IMR-90 (cell line): Measurements from ENCODE around the gene BTF3. TPM values are rescaled to one million over a fixed set of nuclear protein-coding genes. Genes with fewer than 3 reads are reported as not detected.
A peak's percentile ranks its signal among the peaks of the same experiment; 100 is the strongest.
"Not testable (repeated sequence)": the region's sequence is repeated elsewhere in the genome, so short reads cannot be mapped to it uniquely, and the experiment has no call there.

ENCODE experiments used
- ATAC-seq: fragments of 200-7000 bp; cut with Tn5 transposase; 2 replicates; pipeline ENCODE4 v1.9.1; 2020; ENCODE audit warnings: low read depth, mild to moderate bottlenecking, moderate library complexity
- BruUV-seq: library from RNA; stranded (reverse); fragments of 400-500 nt; replicated peaks from 2 replicates; lab custom pipeline; 2021; lab: Mats Ljungman, UMichigan
- CTCF ChIA-PET: fragments of 300-600 bp; formaldehyde crosslinking; extraction: SDS; loops from one replicate; lab custom pipeline; 2021; ENCODE audit warnings: antibody characterized with exemption; lab: Yijun Ruan, JAX
- POLR2A ChIA-PET: fragments of 300-600 bp; sonication (Branson Sonifier 250); formaldehyde crosslinking; loops from one replicate; lab custom pipeline; 2022; ENCODE audit warnings: antibody characterized with exemption; ENCODE audit not compliant: unreplicated experiment; lab: Charles Lee
- DNase-seq: peaks from one replicate; pipeline ENCODE4 v3.0.0; 2013
- H2AFZ ChIP-seq: replicated peaks from 2 replicates; pipeline ENCODE3; 2013; ENCODE audit warnings: low read length, mild to moderate bottlenecking; ENCODE audit not compliant: poor library complexity
- H2AK5ac ChIP-seq: 2 replicates; pipeline ENCODE4 v1.6.1; 2013; ENCODE audit warnings: low read depth, low read length, inconsistent platforms
- H2AK9ac ChIP-seq: replicated peaks from 2 replicates; pipeline ENCODE3; 2013; ENCODE audit warnings: mild to moderate bottlenecking, low read depth, low read length, moderate library complexity; ENCODE audit not compliant: poor library complexity
- H2BK120ac ChIP-seq: 2 replicates; pipeline ENCODE4 v1.6.1; 2013; ENCODE audit warnings: low read depth, low read length, inconsistent platforms
- H2BK15ac ChIP-seq: 3 replicates; pipeline ENCODE4 v1.6.1; 2013; ENCODE audit warnings: low read depth, low read length, inconsistent platforms
- H2BK20ac ChIP-seq: 2 replicates; pipeline ENCODE4 v1.6.1; 2013; ENCODE audit warnings: low read depth, mild to moderate bottlenecking, inconsistent platforms, low read length, moderate library complexity
- H2BK5ac ChIP-seq: 2 replicates; pipeline ENCODE4 v1.6.1; 2013; ENCODE audit warnings: mild to moderate bottlenecking, low read depth, low read length, inconsistent platforms; ENCODE audit not compliant: poor library complexity, severe bottlenecking
- H3K14ac ChIP-seq: replicated peaks from 2 replicates; pipeline ENCODE4 v1.6.1; 2013; ENCODE audit warnings: low read depth, low read length, inconsistent platforms
- H3K18ac ChIP-seq: 2 replicates; pipeline ENCODE4 v1.6.1; 2013; ENCODE audit warnings: low read depth, low read length, control low read depth
- H3K23ac ChIP-seq: 2 replicates; pipeline ENCODE4 v1.6.1; 2013; ENCODE audit warnings: low read depth, low read length, inconsistent platforms
- H3K27ac ChIP-seq: 2 replicates; pipeline ENCODE4 v1.5.1; 2013; ENCODE audit warnings: mild to moderate bottlenecking, control low read depth, low read length; ENCODE audit not compliant: insufficient read depth
- H3K27me3 ChIP-seq: 2 replicates; pipeline ENCODE4 v1.6.1; 2013; ENCODE audit warnings: low read length; ENCODE audit not compliant: control insufficient read depth, insufficient read depth
- H3K36me3 ChIP-seq: 2 replicates; pipeline ENCODE4 v1.6.1; 2013; ENCODE audit warnings: low read length, mixed read lengths; ENCODE audit not compliant: control insufficient read depth, insufficient read depth
- H3K4ac ChIP-seq: 2 replicates; pipeline ENCODE4 v1.6.1; 2013; ENCODE audit warnings: low read depth, low read length, inconsistent platforms
- H3K4me1 ChIP-seq: 2 replicates; pipeline ENCODE4 v1.6.1; 2013; ENCODE audit warnings: low read length, mixed read lengths; ENCODE audit not compliant: control insufficient read depth, insufficient read depth
- H3K4me2 ChIP-seq: 2 replicates; pipeline ENCODE4 v1.6.1; 2013; ENCODE audit warnings: low read depth, mild to moderate bottlenecking, control low read depth, low read length, moderate library complexity
- H3K4me3 ChIP-seq: 2 replicates; pipeline ENCODE4 v1.5.1; 2013; ENCODE audit warnings: low read depth, mild to moderate bottlenecking, control low read depth, low read length, moderate library complexity; ENCODE audit not compliant: insufficient read depth
- H3K56ac ChIP-seq: 2 replicates; pipeline ENCODE4 v1.6.1; 2013; ENCODE audit warnings: low read length, inconsistent platforms; ENCODE audit not compliant: insufficient read depth; ENCODE audit errors: extremely low read depth
- H3K79me1 ChIP-seq, 2 experiments: 2 replicates each; pipeline ENCODE4 v1.6.1; 2013; ENCODE audit warnings: low read length in 2 of 2, inconsistent platforms in 1 of 2, low read depth in 1 of 2
- H3K9ac ChIP-seq: 2 replicates; pipeline ENCODE4 v1.6.1; 2013; ENCODE audit warnings: low read depth, low read length, control low read depth
- H3K9me1 ChIP-seq: 2 replicates; pipeline ENCODE4 v1.6.1; 2013; ENCODE audit warnings: low read length, inconsistent platforms; ENCODE audit not compliant: insufficient read depth
- H3K9me3 ChIP-seq: 2 replicates; pipeline ENCODE4 v1.6.1; 2013; ENCODE audit warnings: low read length; ENCODE audit not compliant: control insufficient read depth, insufficient read depth
- H4K20me1 ChIP-seq: 2 replicates; pipeline ENCODE4 v1.6.1; 2013; ENCODE audit warnings: low read length, inconsistent platforms; ENCODE audit not compliant: insufficient read depth
- H4K5ac ChIP-seq: 2 replicates; pipeline ENCODE4 v1.6.1; 2013; ENCODE audit warnings: mild to moderate bottlenecking, low read depth, low read length, control low read depth
- H4K8ac ChIP-seq, 2 experiments: 2 replicates each; pipeline ENCODE4 v1.6.1; 2013; ENCODE audit warnings: low read depth in 2 of 2, low read length in 2 of 2, control low read depth in 1 of 2, inconsistent platforms in 1 of 2
- H4K91ac ChIP-seq: 2 replicates; pipeline ENCODE4 v1.6.1; 2013; ENCODE audit warnings: low read depth, low read length, inconsistent platforms; ENCODE audit not compliant: insufficient read depth
- MAFK ChIP-seq: IDR thresholded peaks from 2 replicates; pipeline ENCODE4 v1.6.1; 2012; ENCODE audit warnings: low read depth, low read length, improper control_type of control experiment
- RAD21 ChIP-seq: IDR thresholded peaks from 2 replicates; pipeline ENCODE4 v1.6.1; 2012; ENCODE audit warnings: low read length, improper control_type of control experiment
- SMC3 ChIP-seq: fragments of 150-350 bp; IDR thresholded peaks from 2 replicates; pipeline ENCODE4 v1.6.1; 2016; ENCODE audit warnings: low read depth, mild to moderate bottlenecking, antibody characterized with exemption, low read length, moderate library complexity
- WGBS, 2 experiments: methylation state at CpG; one replicate each; pipeline versions ENCODE4 v1.1.5 to v1.1.7; 2013; ENCODE audit warnings: missing lambda C conversion rate in 2 of 2; ENCODE audit not compliant: insufficient read length in 1 of 2; ENCODE audit errors: extremely low coverage in 2 of 2; 5-methylcytosine and 5-hydroxymethylcytosine counted together
- dilution Hi-C: fragments of 300-500 bp; cut with HindIII; formaldehyde crosslinking; loops from one replicate; pipeline ENCODE4 v1.14.3; 2018; ENCODE audit warnings: low sequenced_read_pairs; ENCODE audit not compliant: unreplicated experiment
- in situ Hi-C: fragments of 300-500 bp; cut with MboI; formaldehyde crosslinking; loops from 3 replicates; pipeline ENCODE4 v1.14.3; 2019; ENCODE audit warnings: low sequenced_read_pairs, inconsistent platforms, mixed read lengths
- intact Hi-C: fragments of 100-400 bp; cut with micrococcal nuclease; formaldehyde crosslinking; loops from 2 replicates; pipeline ENCODE4 v1.10.0; 2022
- polyA plus RNA-seq, 3 experiments: library from polyadenylated mRNA; depleted of rRNA; stranded (reverse); fragments of >200 nt; gene quantifications; 2 replicates each; pipeline ENCODE4 v1.2.3, GENCODE V29; 2012; ENCODE audit warnings: low replicate concordance in 1 of 3
- total RNA-seq: library from RNA; depleted of rRNA; stranded (reverse); fragments of >200 nt; gene quantifications from 2 replicates; pipeline ENCODE4 v1.2.3, GENCODE V29; 2012
- TF ChIP-seq, protein P1 (sequence below): conservative IDR thresholded peaks from 2 replicates; pipeline ENCODE4 v1.5.1; 2012; ENCODE audit warnings: mild to moderate bottlenecking, low read depth, low read length, improper control_type of control experiment

BTF3 gene
- total and polyA plus RNA-seq, 2 of the 4 experiments (the other 2 are of a cell fraction), result 225 to 443 TPM

DNA sequence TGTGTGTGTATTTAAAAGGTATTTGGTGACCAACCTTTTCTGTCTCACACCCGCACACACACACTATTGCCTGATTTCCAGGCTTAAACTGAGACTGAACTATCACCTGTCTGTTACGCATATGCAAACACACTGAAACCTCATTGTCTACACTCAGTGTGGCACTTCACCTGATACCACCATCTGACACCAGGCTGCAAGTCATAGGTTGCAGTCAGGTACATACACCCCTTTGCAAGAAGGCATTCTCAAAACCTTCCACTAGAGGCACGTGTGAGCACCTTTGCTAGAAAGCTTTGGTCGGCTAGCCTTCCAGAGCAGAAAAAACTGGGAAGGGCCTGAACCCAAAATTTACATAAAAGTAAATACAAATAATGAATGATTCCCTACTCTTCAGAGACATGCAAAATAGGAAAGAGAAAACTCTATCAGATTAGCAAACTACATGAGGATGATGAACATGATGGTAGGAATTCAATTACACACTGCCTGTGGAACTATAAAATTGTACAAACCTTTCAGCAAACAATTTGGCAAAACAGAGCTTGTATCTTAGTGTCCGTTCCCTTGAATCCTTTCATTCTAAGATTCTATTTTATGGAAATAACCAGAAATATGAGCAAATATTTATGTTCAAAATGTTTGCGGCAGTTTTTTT lies 43.7 kb upstream of the BTF3 start:
- Histone ChIP-seq H4K5ac (no peak overlapping the region), H3K4me2 (no peak overlapping the region), H2AK5ac (no peak overlapping the region), H3K56ac (no peak overlapping the region), H3K27me3 (peaks cover 8% of the 10 kb centered on the region), H3K9me3 (no peaks in the 10 kb centered on the region), H3K18ac (no peak overlapping the region), H2BK5ac (no peak overlapping the region), H2BK15ac (no peak overlapping the region), H3K9ac (no peak overlapping the region), H2AK9ac (no peak overlapping the region), H3K4ac (no peak overlapping the region), H3K4me3 (no peak overlapping the region), H4K20me1 (no peaks in the 10 kb centered on the region), H4K8ac (no peak overlapping the region), H2BK120ac (no peak overlapping the region), H3K36me3 (no peaks in the 10 kb centered on the region), H2BK20ac (no peak overlapping the region), H3K27ac (no peak overlapping the region), H3K14ac (no peak overlapping the region), H3K4me1 (no peaks in the 10 kb centered on the region; the same call in 1 of the 2 replicates), H3K9me1 (no peaks in the 10 kb centered on the region; the same call in 1 of the 2 replicates), H2AFZ (no peak overlapping the region), H3K23ac (no peak overlapping the region), H3K79me1 (no peaks in the 10 kb centered on the region; a peak in 1 of 4 replicates), H4K91ac (no peak overlapping the region)
- DNase-seq (peak; percentile 62), ATAC-seq (peak; percentile 61)
- intact Hi-C loops (loop anchor here (2.0 to 10.0 kb wide), 3 partner anchors 82 to 530 kb away; partner anchors contain the start of gene FCHO2), dilution Hi-C loops (no loop called here), in situ Hi-C loops (no loop called here)
- ChIA-PET POLR2A (no interaction called here), CTCF (interaction anchor here (0.5 to 1.7 kb wide), 13 partner anchors 8 to 875 kb away, joined by 3 to 7 read pairs (median 4); no protein-coding TSS in a partner anchor)
- no TSS peak for BruUV-seq
- TF ChIP-seq MAFK, result no peak
- peak; percentile 39 for TF ChIP-seq SMC3
- peak; percentile 54 for TF ChIP-seq RAD21
- TF ChIP-seq, protein P1, sequence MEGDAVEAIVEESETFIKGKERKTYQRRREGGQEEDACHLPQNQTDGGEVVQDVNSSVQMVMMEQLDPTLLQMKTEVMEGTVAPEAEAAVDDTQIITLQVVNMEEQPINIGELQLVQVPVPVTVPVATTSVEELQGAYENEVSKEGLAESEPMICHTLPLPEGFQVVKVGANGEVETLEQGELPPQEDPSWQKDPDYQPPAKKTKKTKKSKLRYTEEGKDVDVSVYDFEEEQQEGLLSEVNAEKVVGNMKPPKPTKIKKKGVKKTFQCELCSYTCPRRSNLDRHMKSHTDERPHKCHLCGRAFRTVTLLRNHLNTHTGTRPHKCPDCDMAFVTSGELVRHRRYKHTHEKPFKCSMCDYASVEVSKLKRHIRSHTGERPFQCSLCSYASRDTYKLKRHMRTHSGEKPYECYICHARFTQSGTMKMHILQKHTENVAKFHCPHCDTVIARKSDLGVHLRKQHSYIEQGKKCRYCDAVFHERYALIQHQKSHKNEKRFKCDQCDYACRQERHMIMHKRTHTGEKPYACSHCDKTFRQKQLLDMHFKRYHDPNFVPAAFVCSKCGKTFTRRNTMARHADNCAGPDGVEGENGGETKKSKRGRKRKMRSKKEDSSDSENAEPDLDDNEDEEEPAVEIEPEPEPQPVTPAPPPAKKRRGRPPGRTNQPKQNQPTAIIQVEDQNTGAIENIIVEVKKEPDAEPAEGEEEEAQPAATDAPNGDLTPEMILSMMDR, result peak; percentile 71
- 50% methylated on average over 1 of the region's 6 CpGs; no CpG with 5 or more reads in 1 of the 2 experiments for WGBS, 2 experiments

DNA sequence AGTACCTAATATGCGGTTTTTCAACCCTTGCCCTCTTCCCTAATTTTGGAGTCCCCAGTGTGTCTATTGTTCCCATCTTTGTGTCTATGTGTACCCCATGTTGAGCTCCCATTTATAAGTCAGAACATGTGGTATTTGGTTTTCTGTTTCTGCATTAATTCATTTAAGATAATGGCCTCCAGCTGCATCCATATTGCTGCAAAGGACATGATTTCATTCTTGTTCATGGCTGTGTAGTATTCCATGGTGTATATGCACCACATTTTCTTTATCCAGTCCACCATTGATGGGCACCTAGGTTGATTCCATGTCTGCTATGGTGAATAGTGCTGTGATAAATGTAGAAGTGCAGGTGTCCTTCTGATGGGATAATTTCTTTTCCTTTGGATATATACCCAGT lies 41.8 kb upstream of the BTF3 start:
- intact Hi-C loops, result loop anchor here (10.0 kb wide), 1 partner anchor 532 kb away; no protein-coding TSS in a partner anchor
- H4K5ac ChIP-seq, H3K27me3 ChIP-seq, H2AFZ ChIP-seq, H3K9me3 ChIP-seq, POLR2A ChIA-PET, H4K91ac ChIP-seq, H3K9ac ChIP-seq, H4K20me1 ChIP-seq, BruUV-seq, H4K8ac ChIP-seq, H3K4me2 ChIP-seq, H2BK120ac ChIP-seq, H3K23ac ChIP-seq, H3K4ac ChIP-seq, ATAC-seq, H2BK5ac ChIP-seq, H3K4me1 ChIP-seq, DNase-seq, H2BK15ac ChIP-seq, H3K27ac ChIP-seq, H2BK20ac ChIP-seq, in situ Hi-C loops, CTCF ChIA-PET, H2AK5ac ChIP-seq, H2AK9ac ChIP-seq, H3K14ac ChIP-seq, dilution Hi-C loops, H3K4me3 ChIP-seq, H3K9me1 ChIP-seq, H3K79me1 ChIP-seq, H3K36me3 ChIP-seq, H3K18ac ChIP-seq, H3K56ac ChIP-seq: not testable (repeated sequence)
- WGBS, 2 experiments, result no CpG with 5 or more reads among the region's 1 CpG
